Fibroblast of pulmonary artery (primary cell): Measurements from ENCODE around the gene RAI14.
A peak's percentile ranks its signal among the peaks of the same experiment; 100 is the strongest.

Experiments
- DNase-seq: peaks from one replicate; pipeline ENCODE4 v3.0.0-alpha.2; 2010; ENCODE audit warnings: low read depth
- H3K4me3 ChIP-seq: replicated peaks from 2 replicates; pipeline ENCODE4 v1.5.1; 2011; ENCODE audit warnings: low read depth, mild to moderate bottlenecking, control low read depth, low read length, moderate library complexity
- CTCF ChIP-seq: IDR thresholded peaks from 2 replicates; pipeline ENCODE4 v1.5.1; 2011; ENCODE audit warnings: mild to moderate bottlenecking, control low read depth, low read length, inconsistent platforms; ENCODE audit errors: missing control alignments

RAI14 gene

GRCh38 chr5:34703767-34704713 lies 47.9 kb downstream of the RAI14 start:
- no peak for DNase-seq
- no peak overlapping the region for H3K4me3 ChIP-seq
- TF ChIP-seq CTCF = no peak

- DNase-seq = no peak
- H3K4me3 ChIP-seq = no peak overlapping the region
- TF ChIP-seq CTCF = no peak
Measured at GRCh38 chr5:34706084-34706483, 50.0 kb downstream of the RAI14 start.

- TF ChIP-seq CTCF = no peak
- no peak overlapping the region for H3K4me3 ChIP-seq
- DNase-seq = no peak
Measured at GRCh38 chr5:34707451-34708107, 51.5 kb downstream of the RAI14 start.

GRCh38 chr5:34708777-34709176 lies 52.6 kb downstream of the RAI14 start:
- TF ChIP-seq CTCF = no peak
- DNase-seq = no peak
- H3K4me3 ChIP-seq = no peak overlapping the region

- DNase-seq = peak; percentile 96
- no peak overlapping the region for H3K4me3 ChIP-seq
- no peak for TF ChIP-seq CTCF
Measured at GRCh38 chr5:34709861-34710673, 53.9 kb downstream of the RAI14 start.

- no peak for DNase-seq
- no peak for TF ChIP-seq CTCF
- H3K4me3 ChIP-seq = no peak overlapping the region
Measured at GRCh38 chr5:34712565-34712964, 56.4 kb downstream of the RAI14 start.
